ENCODE measurements around the gene SOAT1.

DNA sequence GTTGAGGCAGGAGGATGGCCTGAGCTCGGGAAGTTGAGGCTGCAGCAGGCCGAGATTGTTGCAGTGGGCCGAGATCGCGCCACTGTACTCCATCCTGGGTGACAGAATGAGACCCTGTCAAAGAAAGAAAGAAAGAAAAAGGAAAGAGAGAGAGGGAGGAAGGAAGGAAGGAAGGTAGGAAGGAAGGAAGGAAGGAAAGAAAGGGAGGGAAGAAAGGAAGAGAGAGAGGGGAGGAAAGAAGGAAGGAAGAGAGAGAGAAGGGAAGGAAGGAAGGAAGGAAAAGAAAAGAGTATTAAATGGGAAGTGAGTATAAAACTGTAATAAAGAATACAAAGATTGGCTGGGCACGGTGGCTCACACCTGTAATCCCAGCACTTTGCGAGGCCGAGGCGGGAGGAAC lies 45.7 kb upstream of the SOAT1 start:
- TF ChIP-seq, protein P1, sequence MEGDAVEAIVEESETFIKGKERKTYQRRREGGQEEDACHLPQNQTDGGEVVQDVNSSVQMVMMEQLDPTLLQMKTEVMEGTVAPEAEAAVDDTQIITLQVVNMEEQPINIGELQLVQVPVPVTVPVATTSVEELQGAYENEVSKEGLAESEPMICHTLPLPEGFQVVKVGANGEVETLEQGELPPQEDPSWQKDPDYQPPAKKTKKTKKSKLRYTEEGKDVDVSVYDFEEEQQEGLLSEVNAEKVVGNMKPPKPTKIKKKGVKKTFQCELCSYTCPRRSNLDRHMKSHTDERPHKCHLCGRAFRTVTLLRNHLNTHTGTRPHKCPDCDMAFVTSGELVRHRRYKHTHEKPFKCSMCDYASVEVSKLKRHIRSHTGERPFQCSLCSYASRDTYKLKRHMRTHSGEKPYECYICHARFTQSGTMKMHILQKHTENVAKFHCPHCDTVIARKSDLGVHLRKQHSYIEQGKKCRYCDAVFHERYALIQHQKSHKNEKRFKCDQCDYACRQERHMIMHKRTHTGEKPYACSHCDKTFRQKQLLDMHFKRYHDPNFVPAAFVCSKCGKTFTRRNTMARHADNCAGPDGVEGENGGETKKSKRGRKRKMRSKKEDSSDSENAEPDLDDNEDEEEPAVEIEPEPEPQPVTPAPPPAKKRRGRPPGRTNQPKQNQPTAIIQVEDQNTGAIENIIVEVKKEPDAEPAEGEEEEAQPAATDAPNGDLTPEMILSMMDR (conservative IDR thresholded peaks at IDR 0.05) = no peak
- TF ChIP-seq ZFX (IDR thresholded peaks at IDR 0.05) = no peak

All from C4-2B (cell line).